SK-N-SH (cell line): ENCODE results near the gene CTNS. TPM values are rescaled to one million over a fixed set of nuclear protein-coding genes. Genes with fewer than 3 reads are reported as not detected.

Experiments used
- CTCF ChIA-PET: fragments of 300-600, 350-600 bp; formaldehyde crosslinking; extraction: SDS; loops from one replicate; lab custom pipeline; 2021; lab: Yijun Ruan, JAX
- POLR2A ChIA-PET: fragments of 350-600 bp; sonication (Branson Sonifier 250); formaldehyde crosslinking; extraction: SDS; loops from one replicate; lab custom pipeline; 2020; ENCODE audit warnings: antibody characterized with exemption, inconsistent platforms; lab: Yijun Ruan, JAX
- DNase-seq: peaks from one replicate; pipeline ENCODE4 v3.0.0; 2012
- H2AFZ ChIP-seq: fragments of 200-600 bp; sonication (generic); 2 replicates; pipeline ENCODE4 v1.8.1; 2016; ENCODE audit warnings: antibody characterized with exemption, mild to moderate bottlenecking, low read depth
- H3F3A ChIP-seq: fragments of 200-600 bp; sonication (generic); replicated peaks from 2 replicates; pipeline ENCODE3; 2016; ENCODE audit warnings: antibody characterized with exemption, mild to moderate bottlenecking; ENCODE audit not compliant: insufficient read depth
- H3K27ac ChIP-seq, 2 experiments: fragments of 200-500 bp in 1 of 2; fragments of 200-600 bp in 1 of 2; sonication (Bioruptor generic) in 1 of 2; sonication (generic), shearing (Covaris generic) in 1 of 2; 2 replicates each; pipeline versions ENCODE4 v1.5.1 to v1.6.1; 2014 to 2016; ENCODE audit warnings: low read depth in 2 of 2, inconsistent platforms in 1 of 2, low read length in 1 of 2, mild to moderate bottlenecking in 1 of 2, mixed read lengths in 1 of 2
- H3K27me3 ChIP-seq: fragments of 200-600 bp; sonication (generic), shearing (Covaris generic); 2 replicates; pipeline ENCODE4 v1.6.1; 2016; ENCODE audit warnings: mixed run types; ENCODE audit not compliant: insufficient read depth
- H3K36me3 ChIP-seq, 2 experiments: fragments of 200-500 bp in 1 of 2; fragments of 200-600 bp in 1 of 2; sonication (Bioruptor generic) in 1 of 2; sonication (generic) in 1 of 2; replicated peaks in 1 of 2; 2 replicates each; pipeline versions ENCODE3 to v1.5.1; 2014 to 2016; ENCODE audit warnings: low read length in 1 of 2, mild to moderate bottlenecking in 1 of 2; ENCODE audit not compliant: insufficient read depth in 2 of 2, control insufficient read depth in 1 of 2
- H3K4me1 ChIP-seq, 2 experiments: fragments of 200-500 bp in 1 of 2; fragments of 200-600 bp in 1 of 2; sonication (Bioruptor generic) in 1 of 2; sonication (generic), shearing (Covaris generic) in 1 of 2; 2 replicates each; pipeline versions ENCODE4 v1.5.1 to v1.6.1; 2014 to 2016; ENCODE audit warnings: low read depth in 1 of 2, low read length in 1 of 2, mixed run types in 1 of 2; ENCODE audit not compliant: insufficient read depth in 2 of 2, control insufficient read depth in 1 of 2
- H3K4me2 ChIP-seq: fragments of 200-600 bp; sonication (generic), shearing (Covaris generic); 2 replicates; pipeline ENCODE4 v1.6.1; 2017; ENCODE audit warnings: mixed run types
- H3K4me3 ChIP-seq, 2 experiments: fragments of 200-500 bp in 1 of 2; fragments of 200-600 bp in 1 of 2; sonication (Bioruptor generic) in 1 of 2; sonication (generic), shearing (Covaris generic) in 1 of 2; 2 replicates each; pipeline versions ENCODE4 v1.5.1 to v1.8.1; 2014 to 2016; ENCODE audit warnings: low read depth in 2 of 2, inconsistent platforms in 1 of 2, low read length in 1 of 2, mild to moderate bottlenecking in 1 of 2, mixed read lengths in 1 of 2, moderate library complexity in 1 of 2
- H3K79me2 ChIP-seq: fragments of 200-600 bp; sonication (generic); 2 replicates; pipeline ENCODE4 v1.8.1; 2017; ENCODE audit warnings: mild to moderate bottlenecking; ENCODE audit not compliant: insufficient read depth
- H3K9ac ChIP-seq: fragments of 200-600 bp; sonication (generic); 2 replicates; pipeline ENCODE4 v1.6.1; 2017; ENCODE audit warnings: mixed run types
- H3K9me2 ChIP-seq: fragments of 200-600 bp; sonication (generic); 2 replicates; pipeline ENCODE4 v1.6.1; 2017; ENCODE audit warnings: mixed run types
- H3K9me3 ChIP-seq: fragments of 200-600 bp; sonication (generic); 2 replicates; pipeline ENCODE4 v1.6.1; 2017; ENCODE audit warnings: mixed run types, mild to moderate bottlenecking, moderate library complexity
- H4K20me1 ChIP-seq: fragments of 200-600 bp; sonication (generic); 2 replicates; pipeline ENCODE4 v1.6.1; 2017; ENCODE audit warnings: mild to moderate bottlenecking, mixed run types; ENCODE audit not compliant: insufficient read depth
- ELF1 ChIP-seq: IDR thresholded peaks from 2 replicates; pipeline ENCODE4 v1.4.0; 2012
- EZH2phosphoT487 ChIP-seq: fragments of 200-600 bp; sonication (generic); IDR thresholded peaks from 2 replicates; pipeline ENCODE4 v1.6.1; 2017; ENCODE audit warnings: low read depth, mixed run types, mild to moderate bottlenecking, antibody characterized with exemption, moderate library complexity, borderline replicate concordance
- FOSL2 ChIP-seq: IDR thresholded peaks from 2 replicates; pipeline ENCODE4 v1.4.0; 2012; ENCODE audit warnings: low read depth, mild to moderate bottlenecking, moderate library complexity, borderline replicate concordance
- FOXM1 ChIP-seq: IDR thresholded peaks from 2 replicates; pipeline ENCODE4 v1.4.0; 2012; ENCODE audit warnings: low read depth, mild to moderate bottlenecking
- GABPA ChIP-seq: IDR thresholded peaks from 2 replicates; pipeline ENCODE4 v1.4.0; 2012; ENCODE audit warnings: low read depth, mild to moderate bottlenecking
- JUND ChIP-seq: IDR thresholded peaks from 2 replicates; pipeline ENCODE4 v1.4.0; 2012
- MXI1 ChIP-seq: IDR thresholded peaks from 2 replicates; pipeline ENCODE4 v1.6.1; 2012; ENCODE audit warnings: mild to moderate bottlenecking, low read depth, low read length, improper control_type of control experiment
- NFIC ChIP-seq: IDR thresholded peaks from 2 replicates; pipeline ENCODE4 v1.4.0; 2012; ENCODE audit warnings: borderline replicate concordance
- NRF1 ChIP-seq: IDR thresholded peaks from 2 replicates; pipeline ENCODE4 v1.6.1; 2012; ENCODE audit warnings: low read depth, mild to moderate bottlenecking, low read length
- POLR2AphosphoS5 ChIP-seq: IDR thresholded peaks from 2 replicates; pipeline ENCODE4 v1.6.1; 2012; ENCODE audit warnings: low read depth, low read length
- RAD21 ChIP-seq: IDR thresholded peaks from 2 replicates; pipeline ENCODE4 v1.6.1; 2012; ENCODE audit warnings: mild to moderate bottlenecking, low read length
- RXRA ChIP-seq: IDR thresholded peaks from 2 replicates; pipeline ENCODE4 v1.4.0; 2012; ENCODE audit warnings: low read depth, mild to moderate bottlenecking, borderline replicate concordance
- SIN3A ChIP-seq: IDR thresholded peaks from 2 replicates; pipeline ENCODE4 v1.6.1; 2012; ENCODE audit warnings: low read depth, mild to moderate bottlenecking, low read length, moderate library complexity, borderline replicate concordance
- SMC3 ChIP-seq: IDR thresholded peaks from 2 replicates; pipeline ENCODE4 v1.6.1; 2012; ENCODE audit warnings: low read depth, low read length, improper control_type of control experiment
- TCF12 ChIP-seq: IDR thresholded peaks from 2 replicates; pipeline ENCODE4 v1.4.0; 2012
- TEAD4 ChIP-seq: IDR thresholded peaks from 2 replicates; pipeline ENCODE4 v1.4.0; 2012; ENCODE audit warnings: mild to moderate bottlenecking, borderline replicate concordance; ENCODE audit not compliant: insufficient read depth
- YY1 ChIP-seq: IDR thresholded peaks from 2 replicates; pipeline ENCODE4 v1.4.0; 2012; ENCODE audit warnings: low read depth, mild to moderate bottlenecking
- WGBS: methylation state at CpG from one replicate; pipeline ENCODE4 v1.1.6; 2017; ENCODE audit warnings: low lambda C conversion rate; 5-methylcytosine and 5-hydroxymethylcytosine counted together
- polyA plus RNA-seq, 3 experiments: library from polyadenylated mRNA; depleted of rRNA; stranded (reverse); fragments of >200 nt; gene quantifications; 2 replicates each; pipeline ENCODE4 v1.2.3, GENCODE V29; 2012
- TF ChIP-seq, protein P1 (sequence below): IDR thresholded peaks from 2 replicates; pipeline ENCODE4 v1.4.0; 2012; ENCODE audit warnings: low read depth, borderline replicate concordance
- TF ChIP-seq, protein P2 (sequence below): IDR thresholded peaks from 2 replicates; pipeline ENCODE4; 2012
- TF ChIP-seq, protein P3 (sequence below): IDR thresholded peaks from 2 replicates; pipeline ENCODE4 v1.4.0; 2012; ENCODE audit warnings: low read depth, borderline replicate concordance

The CTNS gene
- polyA plus RNA-seq, 1 of the 3 experiments (the other 2 are of a cell fraction): 8.2 TPM

DNA sequence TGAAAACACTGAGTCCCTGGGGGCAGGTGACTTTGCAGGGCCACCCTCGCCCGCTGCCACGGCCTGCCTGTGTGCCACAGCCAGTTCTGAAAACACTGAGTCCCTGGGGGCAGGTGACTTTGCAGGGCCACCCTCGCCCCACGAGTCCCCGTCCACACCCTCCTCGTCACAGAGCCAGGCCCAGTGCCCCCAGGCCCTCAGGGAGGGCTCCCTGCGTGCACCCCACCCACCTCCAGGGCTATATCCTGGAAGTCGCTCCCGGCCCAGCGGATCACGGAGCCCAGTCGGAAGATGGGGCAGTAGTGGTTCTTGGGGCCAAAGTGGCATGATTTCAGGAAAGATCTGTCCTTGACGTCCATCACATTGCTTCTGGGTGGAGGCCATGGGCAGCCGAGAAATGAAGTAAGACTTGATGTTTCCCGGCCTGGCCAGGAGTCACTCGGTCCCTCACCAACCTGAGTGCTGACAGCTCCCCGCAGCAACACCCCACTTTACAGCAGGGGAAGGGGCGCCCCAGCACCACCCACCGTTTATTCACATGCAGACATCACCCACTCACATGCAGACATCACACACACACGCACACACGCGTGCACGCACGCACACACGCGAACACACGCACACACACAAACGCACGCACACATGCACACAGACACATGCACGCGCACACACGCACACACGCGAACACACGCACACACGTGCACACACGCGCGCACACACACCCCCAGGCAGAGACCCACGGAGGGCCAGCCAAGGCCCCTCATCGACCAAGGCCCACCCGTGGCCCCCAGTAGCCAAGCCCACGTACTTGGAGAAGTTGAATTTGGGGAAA lies 52.9 kb downstream of the CTNS start:
- TF ChIP-seq ELF1: no peak
- no peak for TF ChIP-seq POLR2AphosphoS5
- TF ChIP-seq SIN3A: no peak
- no peak for TF ChIP-seq YY1
- no peak for TF ChIP-seq FOXM1
- no peak for TF ChIP-seq NFIC
- no peak for TF ChIP-seq RAD21
- TF ChIP-seq EZH2phosphoT487: no peak
- TF ChIP-seq RXRA: no peak
- TF ChIP-seq SMC3: no peak
- no peak for TF ChIP-seq FOSL2
- no peak for TF ChIP-seq MXI1
- TF ChIP-seq JUND: no peak
- no peak for TF ChIP-seq GABPA
- TF ChIP-seq, protein P1, sequence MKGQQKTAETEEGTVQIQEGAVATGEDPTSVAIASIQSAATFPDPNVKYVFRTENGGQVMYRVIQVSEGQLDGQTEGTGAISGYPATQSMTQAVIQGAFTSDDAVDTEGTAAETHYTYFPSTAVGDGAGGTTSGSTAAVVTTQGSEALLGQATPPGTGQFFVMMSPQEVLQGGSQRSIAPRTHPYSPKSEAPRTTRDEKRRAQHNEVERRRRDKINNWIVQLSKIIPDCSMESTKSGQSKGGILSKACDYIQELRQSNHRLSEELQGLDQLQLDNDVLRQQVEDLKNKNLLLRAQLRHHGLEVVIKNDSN: no peak
- TF ChIP-seq TEAD4: no peak
- TF ChIP-seq, protein P2, sequence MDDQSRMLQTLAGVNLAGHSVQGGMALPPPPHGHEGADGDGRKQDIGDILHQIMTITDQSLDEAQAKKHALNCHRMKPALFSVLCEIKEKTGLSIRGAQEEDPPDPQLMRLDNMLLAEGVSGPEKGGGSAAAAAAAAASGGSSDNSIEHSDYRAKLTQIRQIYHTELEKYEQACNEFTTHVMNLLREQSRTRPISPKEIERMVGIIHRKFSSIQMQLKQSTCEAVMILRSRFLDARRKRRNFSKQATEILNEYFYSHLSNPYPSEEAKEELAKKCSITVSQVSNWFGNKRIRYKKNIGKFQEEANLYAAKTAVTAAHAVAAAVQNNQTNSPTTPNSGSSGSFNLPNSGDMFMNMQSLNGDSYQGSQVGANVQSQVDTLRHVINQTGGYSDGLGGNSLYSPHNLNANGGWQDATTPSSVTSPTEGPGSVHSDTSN: no peak
- no peak for TF ChIP-seq NRF1
- TF ChIP-seq TCF12: no peak
- TF ChIP-seq, protein P3, sequence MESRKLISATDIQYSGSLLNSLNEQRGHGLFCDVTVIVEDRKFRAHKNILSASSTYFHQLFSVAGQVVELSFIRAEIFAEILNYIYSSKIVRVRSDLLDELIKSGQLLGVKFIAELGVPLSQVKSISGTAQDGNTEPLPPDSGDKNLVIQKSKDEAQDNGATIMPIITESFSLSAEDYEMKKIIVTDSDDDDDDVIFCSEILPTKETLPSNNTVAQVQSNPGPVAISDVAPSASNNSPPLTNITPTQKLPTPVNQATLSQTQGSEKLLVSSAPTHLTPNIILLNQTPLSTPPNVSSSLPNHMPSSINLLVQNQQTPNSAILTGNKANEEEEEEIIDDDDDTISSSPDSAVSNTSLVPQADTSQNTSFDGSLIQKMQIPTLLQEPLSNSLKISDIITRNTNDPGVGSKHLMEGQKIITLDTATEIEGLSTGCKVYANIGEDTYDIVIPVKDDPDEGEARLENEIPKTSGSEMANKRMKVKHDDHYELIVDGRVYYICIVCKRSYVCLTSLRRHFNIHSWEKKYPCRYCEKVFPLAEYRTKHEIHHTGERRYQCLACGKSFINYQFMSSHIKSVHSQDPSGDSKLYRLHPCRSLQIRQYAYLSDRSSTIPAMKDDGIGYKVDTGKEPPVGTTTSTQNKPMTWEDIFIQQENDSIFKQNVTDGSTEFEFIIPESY: no peak
- POLR2A ChIA-PET: no interaction called here
- Histone ChIP-seq H3K27ac (no peak overlapping the region), H2AFZ (no peak overlapping the region), H3K4me2 (no peak overlapping the region), H3K79me2 (no peaks in the 10 kb centered on the region), H3K36me3 (no peaks in the 10 kb centered on the region), H3K9me2 (no peaks in the 10 kb centered on the region), H3F3A (no peaks in the 10 kb centered on the region), H3K9me3 (no peaks in the 10 kb centered on the region), H4K20me1 (no peaks in the 10 kb centered on the region), H3K27me3 (no peaks in the 10 kb centered on the region), H3K9ac (no peak overlapping the region), H3K4me1 (no peaks in the 10 kb centered on the region; a peak in 1 of 4 replicates), H3K4me3 (no peak overlapping the region)
- CTCF ChIA-PET: no interaction called here
- WGBS: 93% methylated on average over 29 of the region's 44 CpGs
- no peak for DNase-seq
